ENCODE data around the gene CCDC187.
"Not testable (repeated sequence)": the region's sequence is repeated elsewhere in the genome, so short reads cannot be mapped to it uniquely, and the experiment has no call there.

Gene CCDC187

GRCh38 chr9:136303825-136304416, at the start of gene CCDC187:
CCDC187 (minus strand) TSS chr9:136304094; CDS start chr9:136303830, 264 bp downstream.
- Histone ChIP-seq H3K4me3 (ENCODE audit: low read length) (no peak within 1 kb of the TSS), H3K27ac (ENCODE audit: low read depth, low read length) (no peak within 1 kb of the TSS), H3K9ac (ENCODE audit: low read length) (no peak within 1 kb of the TSS), H3K27me3 (ENCODE audit: control insufficient read depth, insufficient read depth, low read length) (peaks cover 7% of the 10 kb centered on the region), H3K36me3 (ENCODE audit: control insufficient read depth, insufficient read depth, low read length) (no peaks in the 10 kb centered on the region), H3K4me1 (ENCODE audit: control insufficient read depth, insufficient read depth, low read length) (no peaks in the 10 kb centered on the region)

GRCh38 chr9:136353088-136353487, 49.2 kb upstream of the CCDC187 start:
- H3K4me3 ChIP-seq (ENCODE audit: low read length), result no peak overlapping the region
- H3K27me3 ChIP-seq (ENCODE audit: control insufficient read depth, insufficient read depth, low read length), result no peaks in the 10 kb centered on the region
- H3K9ac ChIP-seq (ENCODE audit: low read length), result no peak overlapping the region
- peaks cover 4% of the 10 kb centered on the region for H3K4me1 ChIP-seq (ENCODE audit: control insufficient read depth, insufficient read depth, low read length)
- H3K27ac ChIP-seq (ENCODE audit: low read depth, low read length), result no peak overlapping the region
- H3K36me3 ChIP-seq (ENCODE audit: control insufficient read depth, insufficient read depth, low read length), result no peaks in the 10 kb centered on the region

- no peak overlapping the region for H3K4me3 ChIP-seq (ENCODE audit: low read length)
- no peak overlapping the region for H3K9ac ChIP-seq (ENCODE audit: low read length)
- peaks cover 4% of the 10 kb centered on the region for H3K4me1 ChIP-seq (ENCODE audit: control insufficient read depth, insufficient read depth, low read length)
- no peak overlapping the region for H3K27ac ChIP-seq (ENCODE audit: low read depth, low read length)
- no peaks in the 10 kb centered on the region for H3K27me3 ChIP-seq (ENCODE audit: control insufficient read depth, insufficient read depth, low read length)
- H3K36me3 ChIP-seq (ENCODE audit: control insufficient read depth, insufficient read depth, low read length), result no peaks in the 10 kb centered on the region
Observed at GRCh38 chr9:136352682-136353081, 48.8 kb upstream of the CCDC187 start.

- H3K27me3 ChIP-seq (ENCODE audit: control insufficient read depth, insufficient read depth, low read length); H3K9ac ChIP-seq (ENCODE audit: low read length); H3K4me3 ChIP-seq (ENCODE audit: low read length); H3K4me1 ChIP-seq (ENCODE audit: control insufficient read depth, insufficient read depth, low read length); H3K27ac ChIP-seq (ENCODE audit: low read depth, low read length); H3K36me3 ChIP-seq (ENCODE audit: control insufficient read depth, insufficient read depth, low read length): not testable (repeated sequence)
Observed at GRCh38 chr9:136351868-136352267, 48.0 kb upstream of the CCDC187 start.

GRCh38 chr9:136351252-136351800, 47.4 kb upstream of the CCDC187 start:
- H3K27ac ChIP-seq (ENCODE audit: low read depth, low read length), result no peak overlapping the region
- no peak overlapping the region for H3K4me3 ChIP-seq (ENCODE audit: low read length)
- no peaks in the 10 kb centered on the region for H3K36me3 ChIP-seq (ENCODE audit: control insufficient read depth, insufficient read depth, low read length)
- peaks cover 4% of the 10 kb centered on the region for H3K4me1 ChIP-seq (ENCODE audit: control insufficient read depth, insufficient read depth, low read length)
- H3K9ac ChIP-seq (ENCODE audit: low read length), result no peak overlapping the region
- H3K27me3 ChIP-seq (ENCODE audit: control insufficient read depth, insufficient read depth, low read length), result no peaks in the 10 kb centered on the region

GRCh38 chr9:136349546-136349945, 45.7 kb upstream of the CCDC187 start:
- Histone ChIP-seq H3K27ac (ENCODE audit: low read depth, low read length) (no peak overlapping the region), H3K9ac (ENCODE audit: low read length) (no peak overlapping the region), H3K4me1 (ENCODE audit: control insufficient read depth, insufficient read depth, low read length) (peaks cover under 1% of the 10 kb centered on the region), H3K36me3 (ENCODE audit: control insufficient read depth, insufficient read depth, low read length) (no peaks in the 10 kb centered on the region), H3K4me3 (ENCODE audit: low read length) (no peak overlapping the region), H3K27me3 (ENCODE audit: control insufficient read depth, insufficient read depth, low read length) (no peaks in the 10 kb centered on the region)

GRCh38 chr9:136348691-136349090, 44.8 kb upstream of the CCDC187 start:
- H3K9ac ChIP-seq (ENCODE audit: low read length), result no peak overlapping the region
- H3K4me1 ChIP-seq (ENCODE audit: control insufficient read depth, insufficient read depth, low read length), result no peaks in the 10 kb centered on the region
- H3K27me3 ChIP-seq (ENCODE audit: control insufficient read depth, insufficient read depth, low read length), result no peaks in the 10 kb centered on the region
- H3K27ac ChIP-seq (ENCODE audit: low read depth, low read length), result no peak overlapping the region
- H3K36me3 ChIP-seq (ENCODE audit: control insufficient read depth, insufficient read depth, low read length), result no peaks in the 10 kb centered on the region
- H3K4me3 ChIP-seq (ENCODE audit: low read length), result no peak overlapping the region

GRCh38 chr9:136347472-136348256, 43.8 kb upstream of the CCDC187 start:
- Histone ChIP-seq H3K4me3 (ENCODE audit: low read length) (no peak overlapping the region), H3K9ac (ENCODE audit: low read length) (no peak overlapping the region), H3K4me1 (ENCODE audit: control insufficient read depth, insufficient read depth, low read length) (peaks cover 4% of the 10 kb centered on the region), H3K36me3 (ENCODE audit: control insufficient read depth, insufficient read depth, low read length) (no peaks in the 10 kb centered on the region), H3K27ac (ENCODE audit: low read depth, low read length) (no peak overlapping the region), H3K27me3 (ENCODE audit: control insufficient read depth, insufficient read depth, low read length) (no peaks in the 10 kb centered on the region)

- Histone ChIP-seq H3K9ac (ENCODE audit: low read length) (no peak overlapping the region), H3K4me1 (ENCODE audit: control insufficient read depth, insufficient read depth, low read length) (peaks cover 8% of the 10 kb centered on the region), H3K27me3 (ENCODE audit: control insufficient read depth, insufficient read depth, low read length) (no peaks in the 10 kb centered on the region), H3K27ac (ENCODE audit: low read depth, low read length) (no peak overlapping the region), H3K36me3 (ENCODE audit: control insufficient read depth, insufficient read depth, low read length) (no peaks in the 10 kb centered on the region), H3K4me3 (ENCODE audit: low read length) (no peak overlapping the region)
Observed at GRCh38 chr9:136346927-136347465, 43.1 kb upstream of the CCDC187 start.

- H3K4me3 ChIP-seq (ENCODE audit: low read length), result no peak overlapping the region
- no peaks in the 10 kb centered on the region for H3K36me3 ChIP-seq (ENCODE audit: control insufficient read depth, insufficient read depth, low read length)
- no peak overlapping the region for H3K9ac ChIP-seq (ENCODE audit: low read length)
- H3K4me1 ChIP-seq (ENCODE audit: control insufficient read depth, insufficient read depth, low read length), result peaks cover 10% of the 10 kb centered on the region
- H3K27ac ChIP-seq (ENCODE audit: low read depth, low read length), result no peak overlapping the region
- no peaks in the 10 kb centered on the region for H3K27me3 ChIP-seq (ENCODE audit: control insufficient read depth, insufficient read depth, low read length)
Observed at GRCh38 chr9:136346157-136346481, 42.2 kb upstream of the CCDC187 start.

- Histone ChIP-seq H3K9ac (ENCODE audit: low read length) (no peak overlapping the region), H3K4me1 (ENCODE audit: control insufficient read depth, insufficient read depth, low read length) (peaks cover 10% of the 10 kb centered on the region), H3K36me3 (ENCODE audit: control insufficient read depth, insufficient read depth, low read length) (no peaks in the 10 kb centered on the region), H3K27ac (ENCODE audit: low read depth, low read length) (no peak overlapping the region), H3K27me3 (ENCODE audit: control insufficient read depth, insufficient read depth, low read length) (no peaks in the 10 kb centered on the region), H3K4me3 (ENCODE audit: low read length) (no peak overlapping the region)
Observed at GRCh38 chr9:136345281-136346156, 41.6 kb upstream of the CCDC187 start.
